ENCODE measurements around the gene OR4N2.
"Not testable (repeated sequence)": the region's sequence is repeated elsewhere in the genome, so short reads cannot be mapped to it uniquely, and the experiment has no call there.

The OR4N2 gene

DNA sequence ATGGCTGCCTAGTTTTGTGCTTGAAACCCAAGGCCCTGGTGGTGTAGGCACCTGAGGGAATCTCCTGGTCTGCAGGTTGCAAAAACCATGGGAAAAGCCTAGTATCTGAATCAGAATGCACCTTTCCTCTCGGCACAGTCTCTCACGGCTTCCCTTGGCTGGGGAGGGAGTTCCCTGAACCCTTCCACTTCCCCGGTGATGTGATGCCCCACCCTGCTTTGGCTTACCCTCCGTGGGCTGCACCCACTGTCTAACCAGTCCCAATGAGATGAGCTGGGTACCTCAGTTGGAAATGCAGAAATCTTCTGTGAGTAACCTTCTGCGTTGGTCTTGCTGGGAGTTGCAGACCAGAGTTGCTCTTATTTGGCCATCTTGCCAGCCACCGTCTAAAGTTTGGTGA is 17.4 kb downstream of the OR4N2 start:
- H3K9ac ChIP-seq (ENCODE audit: low read depth, low read length, poor library complexity, severe bottlenecking); H3K79me2 ChIP-seq (ENCODE audit: insufficient read depth, low read length); H3K9me3 ChIP-seq (ENCODE audit: insufficient read depth, low read depth, low read length); H3K27me3 ChIP-seq (ENCODE audit: insufficient read depth, low read length, poor library complexity, severe bottlenecking); H3K4me1 ChIP-seq (ENCODE audit: insufficient read depth, low read length, poor library complexity, severe bottlenecking); H4K20me1 ChIP-seq (ENCODE audit: insufficient read depth, low read length, poor library complexity, severe bottlenecking); H3K4me3 ChIP-seq (ENCODE audit: low read length, poor library complexity, severe bottlenecking); H3F3A ChIP-seq (ENCODE audit: low read depth); H3K4me2 ChIP-seq (ENCODE audit: low read depth, low read length, poor library complexity, severe bottlenecking); H3K9me2 ChIP-seq (replicated peaks; ENCODE audit: low read depth, low read length); H3K36me3 ChIP-seq (ENCODE audit: insufficient read depth, low read length); H2AFZ ChIP-seq (ENCODE audit: low read length): not testable (repeated sequence)

DNA sequence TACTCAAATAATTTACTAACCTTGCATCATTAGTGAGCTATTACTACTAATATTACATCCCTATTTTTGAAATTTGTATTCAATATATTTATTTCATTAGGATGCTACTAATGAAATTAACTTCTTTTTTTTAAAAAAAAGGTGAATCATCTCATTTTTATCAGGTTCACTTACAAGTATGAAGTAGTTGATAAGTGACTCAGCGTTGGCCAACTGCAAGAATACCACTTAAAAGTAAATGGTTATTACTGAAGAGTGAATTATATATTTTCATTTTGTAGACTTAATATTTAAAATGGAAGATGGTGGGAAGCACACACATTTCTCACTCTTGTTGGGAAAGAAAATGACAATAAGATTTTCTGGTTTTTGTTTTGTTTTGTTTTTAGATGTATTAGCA is 19.6 kb downstream of the OR4N2 start:
- H3K9me3 ChIP-seq (ENCODE audit: insufficient read depth, low read depth, low read length): no peaks in the 10 kb centered on the region
- H3K79me2 ChIP-seq (ENCODE audit: insufficient read depth, low read length): no peaks in the 10 kb centered on the region
- H2AFZ ChIP-seq (ENCODE audit: low read length): no peak overlapping the region
- H3K9me2 ChIP-seq (replicated peaks; ENCODE audit: low read depth, low read length): no peaks in the 10 kb centered on the region
- no peaks in the 10 kb centered on the region for H3K27me3 ChIP-seq (ENCODE audit: insufficient read depth, low read length, poor library complexity, severe bottlenecking)
- H3K36me3 ChIP-seq (ENCODE audit: insufficient read depth, low read length): no peaks in the 10 kb centered on the region
- no peak overlapping the region for H3K9ac ChIP-seq (ENCODE audit: low read depth, low read length, poor library complexity, severe bottlenecking)
- TF ChIP-seq, protein P1, sequence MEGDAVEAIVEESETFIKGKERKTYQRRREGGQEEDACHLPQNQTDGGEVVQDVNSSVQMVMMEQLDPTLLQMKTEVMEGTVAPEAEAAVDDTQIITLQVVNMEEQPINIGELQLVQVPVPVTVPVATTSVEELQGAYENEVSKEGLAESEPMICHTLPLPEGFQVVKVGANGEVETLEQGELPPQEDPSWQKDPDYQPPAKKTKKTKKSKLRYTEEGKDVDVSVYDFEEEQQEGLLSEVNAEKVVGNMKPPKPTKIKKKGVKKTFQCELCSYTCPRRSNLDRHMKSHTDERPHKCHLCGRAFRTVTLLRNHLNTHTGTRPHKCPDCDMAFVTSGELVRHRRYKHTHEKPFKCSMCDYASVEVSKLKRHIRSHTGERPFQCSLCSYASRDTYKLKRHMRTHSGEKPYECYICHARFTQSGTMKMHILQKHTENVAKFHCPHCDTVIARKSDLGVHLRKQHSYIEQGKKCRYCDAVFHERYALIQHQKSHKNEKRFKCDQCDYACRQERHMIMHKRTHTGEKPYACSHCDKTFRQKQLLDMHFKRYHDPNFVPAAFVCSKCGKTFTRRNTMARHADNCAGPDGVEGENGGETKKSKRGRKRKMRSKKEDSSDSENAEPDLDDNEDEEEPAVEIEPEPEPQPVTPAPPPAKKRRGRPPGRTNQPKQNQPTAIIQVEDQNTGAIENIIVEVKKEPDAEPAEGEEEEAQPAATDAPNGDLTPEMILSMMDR (conservative IDR thresholded peaks at IDR 0.05; ENCODE audit: low read length): no peak
- no peak for TF ChIP-seq EZH2phosphoT487 (IDR thresholded peaks at IDR 0.05; ENCODE audit: borderline replicate concordance)
- H3K4me1 ChIP-seq (ENCODE audit: insufficient read depth, low read length, poor library complexity, severe bottlenecking): no peaks in the 10 kb centered on the region
- no peaks in the 10 kb centered on the region for H3F3A ChIP-seq (ENCODE audit: low read depth)
- no peaks in the 10 kb centered on the region for H4K20me1 ChIP-seq (ENCODE audit: insufficient read depth, low read length, poor library complexity, severe bottlenecking)
- H3K4me2 ChIP-seq (ENCODE audit: low read depth, low read length, poor library complexity, severe bottlenecking): no peak overlapping the region
- H3K4me3 ChIP-seq (ENCODE audit: low read length, poor library complexity, severe bottlenecking): no peak overlapping the region

DNA sequence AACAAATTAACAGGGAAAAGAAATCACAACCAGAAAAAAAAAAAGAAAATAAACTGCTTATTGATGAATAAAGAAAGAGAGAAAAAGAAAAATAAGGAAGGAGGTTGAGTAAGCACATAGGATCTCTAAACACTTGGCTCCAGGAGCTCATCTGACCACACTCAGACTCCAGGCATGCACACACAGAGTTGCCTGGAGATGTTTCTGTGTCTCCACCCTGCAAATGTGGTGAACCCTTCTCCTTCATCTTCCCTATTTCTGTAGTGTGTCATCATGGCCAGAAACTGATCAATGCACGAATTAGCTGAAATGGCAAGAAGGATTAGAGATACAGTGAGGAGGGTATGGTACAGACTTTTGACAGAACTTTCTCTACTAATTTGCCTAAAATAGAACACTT is 20.2 kb downstream of the OR4N2 start:
- no peaks in the 10 kb centered on the region for H3K79me2 ChIP-seq (ENCODE audit: insufficient read depth, low read length)
- H3K4me2 ChIP-seq (ENCODE audit: low read depth, low read length, poor library complexity, severe bottlenecking): no peak overlapping the region
- H3K9me3 ChIP-seq (ENCODE audit: insufficient read depth, low read depth, low read length): no peaks in the 10 kb centered on the region
- no peak overlapping the region for H3K9ac ChIP-seq (ENCODE audit: low read depth, low read length, poor library complexity, severe bottlenecking)
- H2AFZ ChIP-seq (ENCODE audit: low read length): no peak overlapping the region
- H3K36me3 ChIP-seq (ENCODE audit: insufficient read depth, low read length): no peaks in the 10 kb centered on the region
- no peaks in the 10 kb centered on the region for H3K4me1 ChIP-seq (ENCODE audit: insufficient read depth, low read length, poor library complexity, severe bottlenecking)
- TF ChIP-seq, protein P1 (conservative IDR thresholded peaks at IDR 0.05; ENCODE audit: low read length): no peak
- TF ChIP-seq EZH2phosphoT487 (IDR thresholded peaks at IDR 0.05; ENCODE audit: borderline replicate concordance): no peak
- no peaks in the 10 kb centered on the region for H3K9me2 ChIP-seq (replicated peaks; ENCODE audit: low read depth, low read length)
- H3K27me3 ChIP-seq (ENCODE audit: insufficient read depth, low read length, poor library complexity, severe bottlenecking): no peaks in the 10 kb centered on the region
- no peaks in the 10 kb centered on the region for H4K20me1 ChIP-seq (ENCODE audit: insufficient read depth, low read length, poor library complexity, severe bottlenecking)
- H3K4me3 ChIP-seq (ENCODE audit: low read length, poor library complexity, severe bottlenecking): no peak overlapping the region
- H3F3A ChIP-seq (ENCODE audit: low read depth): no peaks in the 10 kb centered on the region

DNA sequence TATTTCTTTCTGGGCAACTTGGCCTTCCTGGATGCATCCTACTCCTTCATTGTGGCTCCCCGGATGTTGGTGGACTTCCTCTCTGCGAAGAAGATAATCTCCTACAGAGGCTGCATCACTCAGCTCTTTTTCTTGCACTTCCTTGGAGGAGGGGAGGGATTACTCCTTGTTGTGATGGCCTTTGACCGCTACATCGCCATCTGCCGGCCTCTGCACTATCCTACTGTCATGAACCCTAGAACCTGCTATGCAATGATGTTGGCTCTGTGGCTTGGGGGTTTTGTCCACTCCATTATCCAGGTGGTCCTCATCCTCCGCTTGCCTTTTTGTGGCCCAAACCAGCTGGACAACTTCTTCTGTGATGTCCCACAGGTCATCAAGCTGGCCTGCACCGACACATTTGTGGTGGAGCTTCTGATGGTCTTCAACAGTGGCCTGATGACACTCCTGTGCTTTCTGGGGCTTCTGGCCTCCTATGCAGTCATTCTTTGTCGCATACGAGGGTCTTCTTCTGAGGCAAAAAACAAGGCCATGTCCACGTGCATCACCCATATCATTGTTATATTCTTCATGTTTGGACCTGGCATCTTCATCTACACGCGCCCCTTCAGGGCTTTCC is 24.2 kb downstream of the OR4N2 start:
- not testable (repeated sequence) for H3K27me3 ChIP-seq (ENCODE audit: insufficient read depth, low read length, poor library complexity, severe bottlenecking); H3K4me1 ChIP-seq (ENCODE audit: insufficient read depth, low read length, poor library complexity, severe bottlenecking); H3K9me2 ChIP-seq (replicated peaks; ENCODE audit: low read depth, low read length); H3K9ac ChIP-seq (ENCODE audit: low read depth, low read length, poor library complexity, severe bottlenecking); H3F3A ChIP-seq (ENCODE audit: low read depth); H3K4me3 ChIP-seq (ENCODE audit: low read length, poor library complexity, severe bottlenecking); H3K4me2 ChIP-seq (ENCODE audit: low read depth, low read length, poor library complexity, severe bottlenecking); H2AFZ ChIP-seq (ENCODE audit: low read length); H3K36me3 ChIP-seq (ENCODE audit: insufficient read depth, low read length); H4K20me1 ChIP-seq (ENCODE audit: insufficient read depth, low read length, poor library complexity, severe bottlenecking); H3K9me3 ChIP-seq (ENCODE audit: insufficient read depth, low read depth, low read length); H3K79me2 ChIP-seq (ENCODE audit: insufficient read depth, low read length)

All from Loucy (cell line).